ENCODE results near the gene ITGB5.
"Not testable (repeated sequence)": the region's sequence is repeated elsewhere in the genome, so short reads cannot be mapped to it uniquely, and the experiment has no call there.

ITGB5 gene

GRCh38 chr3:124829819-124830554, 57.2 kb downstream of the ITGB5 start:
- H3K4me3 ChIP-seq (ENCODE audit: low read depth, low read length), result no peak overlapping the region
- no peak for DNase-seq (ENCODE audit: low read depth)
- TF ChIP-seq, protein P1, sequence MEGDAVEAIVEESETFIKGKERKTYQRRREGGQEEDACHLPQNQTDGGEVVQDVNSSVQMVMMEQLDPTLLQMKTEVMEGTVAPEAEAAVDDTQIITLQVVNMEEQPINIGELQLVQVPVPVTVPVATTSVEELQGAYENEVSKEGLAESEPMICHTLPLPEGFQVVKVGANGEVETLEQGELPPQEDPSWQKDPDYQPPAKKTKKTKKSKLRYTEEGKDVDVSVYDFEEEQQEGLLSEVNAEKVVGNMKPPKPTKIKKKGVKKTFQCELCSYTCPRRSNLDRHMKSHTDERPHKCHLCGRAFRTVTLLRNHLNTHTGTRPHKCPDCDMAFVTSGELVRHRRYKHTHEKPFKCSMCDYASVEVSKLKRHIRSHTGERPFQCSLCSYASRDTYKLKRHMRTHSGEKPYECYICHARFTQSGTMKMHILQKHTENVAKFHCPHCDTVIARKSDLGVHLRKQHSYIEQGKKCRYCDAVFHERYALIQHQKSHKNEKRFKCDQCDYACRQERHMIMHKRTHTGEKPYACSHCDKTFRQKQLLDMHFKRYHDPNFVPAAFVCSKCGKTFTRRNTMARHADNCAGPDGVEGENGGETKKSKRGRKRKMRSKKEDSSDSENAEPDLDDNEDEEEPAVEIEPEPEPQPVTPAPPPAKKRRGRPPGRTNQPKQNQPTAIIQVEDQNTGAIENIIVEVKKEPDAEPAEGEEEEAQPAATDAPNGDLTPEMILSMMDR (conservative IDR thresholded peaks at IDR 0.05; ENCODE audit: low read depth, low read length), result no peak

- no peak for DNase-seq (ENCODE audit: low read depth)
- no peak overlapping the region for H3K4me3 ChIP-seq (ENCODE audit: low read depth, low read length)
- TF ChIP-seq, protein P1 (conservative IDR thresholded peaks at IDR 0.05; ENCODE audit: low read depth, low read length), result no peak
These were observed 57.9 kb downstream of the ITGB5 start for GRCh38 chr3:124829178-124829818.

DNA sequence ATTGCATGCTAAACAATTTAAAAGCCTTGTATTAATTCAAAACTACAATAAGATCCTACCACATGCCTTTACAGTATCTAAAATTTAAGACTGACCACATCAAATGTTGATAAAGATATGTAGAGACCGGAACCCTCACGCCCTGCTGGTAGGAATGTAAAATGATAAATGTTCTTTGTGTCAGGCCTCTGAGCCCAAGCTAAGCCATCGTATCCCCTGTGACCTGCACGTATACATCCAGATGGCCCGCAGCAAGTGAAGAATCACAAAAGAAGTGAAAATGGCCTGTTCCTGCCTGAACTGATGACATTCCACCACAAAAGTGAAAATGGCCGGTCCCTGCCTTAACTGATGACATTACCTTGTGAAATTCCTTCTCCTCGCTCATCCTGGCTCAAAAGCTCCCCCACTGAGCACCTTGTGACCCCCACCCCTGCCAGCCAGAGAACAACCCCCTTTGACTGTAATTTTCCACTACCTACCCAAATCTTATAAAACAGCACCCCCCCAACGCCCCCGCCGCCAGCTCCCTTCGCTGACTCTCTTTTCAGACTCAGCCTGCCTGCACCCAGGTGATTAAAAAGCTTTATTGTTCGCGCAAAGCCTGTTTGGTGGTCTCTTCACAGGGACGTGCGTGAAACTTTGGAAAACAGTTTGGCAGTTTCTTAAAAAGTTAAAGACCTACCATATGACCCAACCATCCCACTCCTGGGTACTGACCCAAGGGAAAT, 59.5 kb downstream of the ITGB5 start:
- TF ChIP-seq, protein P1 (conservative IDR thresholded peaks at IDR 0.05; ENCODE audit: low read depth, low read length), result peak; percentile 40
- DNase-seq (ENCODE audit: low read depth), result peak; percentile 43
- not testable (repeated sequence) for H3K4me3 ChIP-seq (ENCODE audit: low read depth, low read length)

DNA sequence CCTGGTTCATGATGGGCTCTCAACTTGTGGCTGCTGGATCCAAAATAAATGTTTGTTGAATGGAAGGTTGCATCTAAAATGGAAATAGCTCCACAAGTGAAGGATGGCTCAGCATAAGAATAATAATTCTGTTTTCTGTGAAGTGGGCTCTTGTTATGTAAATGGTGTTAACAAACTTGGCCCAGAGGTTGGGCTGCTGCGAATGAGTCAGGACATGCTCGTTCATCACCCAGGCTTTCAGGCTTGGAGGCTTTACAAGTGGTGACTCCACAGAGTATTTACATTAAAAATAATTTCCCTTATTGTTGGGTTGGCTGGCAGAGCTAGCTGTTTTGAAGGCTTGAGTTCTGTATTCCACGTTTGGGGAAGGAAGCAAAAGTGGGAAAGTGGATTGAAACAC, 60.5 kb downstream of the ITGB5 start:
- peak; percentile 87 for DNase-seq (ENCODE audit: low read depth)
- no peak overlapping the region for H3K4me3 ChIP-seq (ENCODE audit: low read depth, low read length)
- TF ChIP-seq, protein P1 (conservative IDR thresholded peaks at IDR 0.05; ENCODE audit: low read depth, low read length), result no peak

DNA sequence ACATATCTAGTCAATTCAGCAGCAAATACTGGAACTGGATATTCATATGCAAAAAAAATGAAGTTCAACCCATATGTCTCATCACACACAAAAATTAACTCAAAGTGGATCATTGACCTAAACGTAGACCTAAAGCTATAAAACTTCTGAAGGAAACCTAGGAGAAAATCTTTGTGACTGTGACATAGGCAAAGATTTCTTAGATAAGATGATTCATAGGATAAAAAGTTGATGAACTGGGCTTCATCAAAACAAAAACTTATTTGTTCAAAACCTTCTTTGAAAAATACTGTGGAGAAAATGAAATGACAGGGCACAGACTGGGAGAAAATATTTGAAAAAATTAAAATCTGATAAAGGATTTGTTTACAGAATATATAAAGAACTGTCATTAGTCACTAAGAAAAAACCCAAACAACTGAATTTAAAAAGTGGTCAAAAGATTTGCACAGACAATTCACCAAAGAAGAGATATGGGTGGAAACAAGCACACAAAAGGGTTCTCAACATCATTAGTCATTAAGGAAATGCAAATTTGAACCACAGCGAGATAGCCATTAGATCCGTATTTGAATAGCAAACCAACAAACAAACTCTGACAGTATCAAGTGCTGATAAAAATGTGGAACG, 62.8 kb downstream of the ITGB5 start:
- TF ChIP-seq, protein P1 (conservative IDR thresholded peaks at IDR 0.05; ENCODE audit: low read depth, low read length), result no peak
- no peak for DNase-seq (ENCODE audit: low read depth)

DNA sequence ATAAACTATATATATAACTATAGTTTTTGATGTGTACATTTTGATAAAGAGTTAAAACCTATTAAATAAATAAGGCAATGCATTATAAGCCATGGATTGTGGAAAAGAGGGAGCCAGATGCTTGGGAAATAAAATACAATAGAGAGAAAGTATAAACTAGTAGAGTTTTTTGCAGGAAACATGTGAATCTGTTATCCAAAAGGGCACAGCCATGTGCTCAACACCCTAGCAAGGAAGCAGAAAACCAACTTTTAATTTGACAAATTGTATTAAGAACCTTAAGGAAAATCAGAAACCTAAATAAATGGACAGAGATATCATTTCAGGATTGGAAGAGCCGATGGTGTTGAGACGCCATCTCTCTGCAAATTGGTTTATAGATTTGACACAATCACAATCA, 63.5 kb downstream of the ITGB5 start:
- DNase-seq (ENCODE audit: low read depth), result no peak
- H3K4me3 ChIP-seq (ENCODE audit: low read depth, low read length), result no peak overlapping the region
- TF ChIP-seq, protein P1 (conservative IDR thresholded peaks at IDR 0.05; ENCODE audit: low read depth, low read length), result no peak

More for the DNA sequence above, 62.8 kb downstream of the ITGB5 start:
- no peak overlapping the region for H3K4me3 ChIP-seq (ENCODE audit: low read depth, low read length)

All from choroid plexus epithelial cell (primary cell).